Activated naive CD8-positive, alpha-beta T cell treated with anti-CD3 and anti-CD28 coated beads, Interleukin-2, amount 50 U/mL, for 16 hours (primary cell): ENCODE results near the gene SLC47A2.

Source experiments
- DNase-seq: peaks from one replicate; pipeline ENCODE4 v3.0.0-alpha.2; 2020; ENCODE audit warnings: low read depth, low spot score

Gene SLC47A2

GRCh38 chr17:19728084-19728495 is 11.7 kb upstream of the SLC47A2 start:
- DNase-seq = no peak

DNA sequence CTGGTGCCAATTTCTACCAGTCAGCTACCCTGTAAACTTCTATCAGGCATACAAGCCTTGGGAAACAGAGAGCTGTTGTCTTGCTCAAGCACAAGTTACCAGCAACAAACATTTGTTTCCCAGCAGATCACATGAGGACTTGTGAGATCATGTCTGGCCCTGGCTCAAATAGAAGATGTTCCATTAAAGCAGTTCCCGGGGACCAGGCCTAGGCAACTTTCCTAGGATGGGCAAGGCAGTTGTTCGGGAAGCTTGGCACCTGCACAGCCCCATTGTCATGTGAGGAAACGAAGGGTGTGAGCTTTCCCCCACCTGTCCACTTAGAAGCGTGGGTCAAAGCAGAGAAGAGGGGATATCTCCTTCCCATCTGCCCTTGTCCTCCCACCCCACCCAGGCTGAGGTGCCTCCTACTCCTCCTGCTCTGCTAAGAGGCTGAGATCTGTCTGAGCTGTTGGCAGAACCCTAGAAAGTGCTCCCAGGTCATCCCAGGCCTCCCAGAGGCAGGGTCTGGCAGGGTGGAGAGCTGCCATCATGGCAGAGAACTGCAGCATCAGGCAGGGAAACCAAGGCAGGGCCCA is 11.2 kb upstream of the SLC47A2 start:
- no peak for DNase-seq

DNA sequence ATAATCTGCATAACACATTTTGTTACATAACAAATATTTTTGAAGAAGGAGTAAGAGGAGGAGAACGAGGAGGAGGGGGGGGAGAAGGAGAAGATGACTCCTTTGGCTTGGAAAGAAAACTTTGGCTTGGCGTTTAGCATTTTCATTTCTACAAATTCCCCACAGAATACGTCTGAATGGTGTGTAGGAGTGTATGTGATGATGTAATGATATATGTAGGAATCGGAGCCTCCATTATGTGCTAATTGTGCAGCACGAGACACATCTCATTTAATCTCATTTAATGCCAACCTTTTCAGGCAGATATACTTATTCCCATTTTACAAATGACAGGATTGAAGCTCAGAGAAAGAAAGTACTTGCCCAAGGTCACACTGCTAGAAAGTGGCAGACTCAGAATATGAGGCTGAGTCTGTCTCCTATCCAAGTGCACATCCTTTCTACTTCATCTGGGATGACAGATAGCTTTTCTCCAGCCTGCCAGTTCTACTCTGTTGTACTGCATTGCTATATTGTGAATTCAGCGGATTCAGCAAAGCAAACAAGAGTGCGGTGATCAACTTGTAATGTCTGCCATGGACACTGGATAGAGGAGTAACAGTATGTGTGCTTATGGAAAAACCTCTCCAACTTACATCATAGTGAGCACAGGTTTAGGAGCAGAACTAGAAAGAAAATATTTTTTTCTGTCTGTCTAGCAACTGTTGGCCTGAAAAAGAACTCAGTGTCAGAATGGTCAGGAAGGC is 10.4 kb upstream of the SLC47A2 start:
- no peak for DNase-seq

DNA sequence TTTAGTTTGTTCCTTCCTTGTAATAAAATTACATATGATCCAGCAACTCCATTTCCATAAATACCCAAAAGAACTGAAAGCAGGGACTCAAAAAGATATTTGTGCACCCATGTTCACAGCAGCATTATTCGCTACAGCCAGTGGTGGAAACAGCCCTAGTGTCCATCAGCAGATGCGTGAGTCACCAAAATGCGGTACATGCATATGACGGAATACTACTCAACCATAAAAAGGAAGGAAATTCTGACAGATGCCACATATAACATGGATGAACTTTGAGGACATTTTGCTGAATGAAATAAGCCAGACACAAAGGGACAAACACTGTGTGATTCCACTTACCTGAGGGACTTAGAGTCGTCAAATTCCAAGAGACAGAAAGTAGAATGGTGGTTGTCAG is 9.1 kb upstream of the SLC47A2 start:
- DNase-seq = no peak

- DNase-seq = no peak
Observed at GRCh38 chr17:19724501-19725420, 8.4 kb upstream of the SLC47A2 start.

GRCh38 chr17:19723964-19724363 is 7.6 kb upstream of the SLC47A2 start:
- no peak for DNase-seq

- no peak for DNase-seq
Observed at GRCh38 chr17:19720631-19721426, 4.4 kb upstream of the SLC47A2 start.

DNA sequence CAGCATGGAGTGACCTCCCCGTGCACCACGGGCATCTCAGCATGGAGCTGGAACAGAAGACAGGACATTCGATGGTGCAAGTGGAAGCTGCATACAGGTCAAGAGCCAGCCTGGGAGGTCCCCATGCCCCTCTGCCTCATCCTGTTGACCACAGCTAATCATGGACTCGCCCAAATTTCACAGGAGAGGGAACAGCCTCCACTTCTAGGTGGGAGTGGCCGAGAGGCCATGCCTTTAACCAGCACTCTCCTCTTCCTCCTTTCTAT is 3.8 kb upstream of the SLC47A2 start:
- DNase-seq = no peak

- DNase-seq = no peak
Observed at GRCh38 chr17:19719355-19720209, 3.2 kb upstream of the SLC47A2 start.

DNA sequence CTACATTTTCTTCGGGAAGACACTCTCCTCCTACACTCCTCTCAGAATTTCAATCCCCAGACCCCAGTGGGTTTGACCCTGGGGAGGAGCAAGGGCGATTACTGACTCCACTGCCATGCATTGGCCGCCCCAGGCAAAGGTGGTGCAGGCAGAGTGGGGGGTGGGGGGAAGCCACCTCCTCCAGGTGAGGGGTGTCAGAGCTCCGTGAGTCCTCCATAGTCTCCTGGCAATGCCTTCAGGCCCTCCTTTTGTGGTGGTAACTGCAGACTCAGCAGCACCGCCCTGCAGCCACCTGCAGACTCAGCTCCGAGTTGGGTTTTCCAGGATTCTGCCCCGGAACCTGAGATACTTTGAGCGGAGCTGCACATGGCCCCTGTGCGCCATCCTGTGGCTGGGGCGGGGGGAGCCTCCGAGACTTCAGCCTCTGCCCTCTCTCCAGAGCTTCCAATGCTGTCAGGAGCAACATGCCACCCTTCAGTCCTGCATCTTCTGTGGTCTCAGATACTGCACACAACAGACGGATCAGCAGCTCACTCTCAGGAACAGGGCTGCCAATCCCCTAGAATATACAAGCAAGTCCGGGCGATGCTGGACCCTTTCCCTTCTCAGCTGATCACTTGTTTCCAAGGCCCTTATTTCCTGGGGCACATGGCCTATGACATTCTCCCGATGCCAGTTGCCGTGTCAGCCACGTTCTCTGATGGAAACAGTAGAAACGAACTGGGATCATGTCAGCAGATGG is 2.4 kb upstream of the SLC47A2 start:
- no peak for DNase-seq

GRCh38 chr17:19718041-19718612 is 1.7 kb upstream of the SLC47A2 start:
- DNase-seq = no peak

DNA sequence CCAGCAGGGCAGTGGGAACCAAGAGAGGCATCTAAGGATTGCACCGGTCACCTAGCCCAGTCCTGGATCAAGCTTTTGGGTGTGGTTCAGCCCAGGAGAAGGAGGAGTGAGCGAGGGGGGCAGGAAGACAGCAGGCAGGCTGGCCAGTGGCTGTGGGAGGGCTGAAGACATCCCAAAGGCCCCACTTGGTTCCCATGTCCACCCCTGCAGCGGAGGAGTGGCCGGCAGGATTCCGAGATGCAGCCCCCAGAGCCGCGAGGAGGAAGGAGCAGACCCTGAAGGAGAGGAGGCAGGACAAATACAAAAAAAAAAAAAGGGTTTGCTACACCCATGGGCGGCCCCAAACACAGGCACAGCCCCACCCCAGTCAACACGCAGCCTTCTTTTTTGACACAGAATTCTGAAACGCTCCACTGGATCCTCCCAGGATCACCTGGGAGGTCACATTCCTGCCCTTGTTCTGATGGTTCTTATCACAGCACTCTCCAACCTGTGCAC is 1.1 kb upstream of the SLC47A2 start:
- DNase-seq = no peak

DNA sequence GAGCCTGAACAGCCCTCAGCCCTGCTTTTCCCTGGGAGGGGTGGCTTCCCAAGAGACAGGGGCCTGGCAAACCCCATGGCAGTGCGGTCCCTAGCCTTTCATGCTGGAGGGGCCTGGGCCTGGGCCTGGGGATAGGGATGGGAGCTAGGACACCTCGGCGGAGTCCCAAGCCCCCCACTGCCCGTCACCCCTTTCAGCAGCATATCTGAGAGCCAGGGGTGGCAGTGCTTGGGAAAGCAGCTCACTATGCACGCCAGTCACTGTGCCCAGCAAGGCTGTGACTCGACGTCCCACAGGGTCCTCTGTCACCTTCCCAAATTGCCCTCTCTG is 612 bp upstream of the SLC47A2 start:
- DNase-seq = no peak

GRCh38 chr17:19714542-19715411 is 1.6 kb downstream of the SLC47A2 start:
- no peak for DNase-seq

DNA sequence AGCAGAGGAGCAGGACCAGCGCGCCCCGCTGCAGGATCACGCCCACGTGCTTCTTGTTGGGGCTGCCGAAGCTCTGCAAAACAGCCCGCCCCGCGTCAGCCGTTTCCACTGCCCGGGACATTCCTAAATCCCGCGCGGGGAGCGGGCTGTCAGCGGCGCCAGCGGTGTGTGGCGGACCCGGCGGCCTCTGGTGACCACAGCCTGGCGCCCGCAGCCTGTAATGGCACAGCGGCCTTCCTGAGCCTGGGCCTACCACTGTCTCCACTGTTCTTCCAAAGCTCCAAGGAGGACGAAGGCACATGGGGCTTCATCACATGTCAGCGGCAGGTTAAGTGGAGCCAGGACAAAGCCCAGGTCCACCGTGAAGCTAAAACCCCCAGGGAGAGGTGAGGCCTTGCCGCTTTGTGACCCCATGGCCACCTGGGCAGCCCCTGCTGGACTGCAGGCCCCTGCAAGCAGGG is 2.5 kb downstream of the SLC47A2 start:
- no peak for DNase-seq

GRCh38 chr17:19713462-19713861 is 2.9 kb downstream of the SLC47A2 start:
- no peak for DNase-seq

GRCh38 chr17:19712436-19713004 is 3.9 kb downstream of the SLC47A2 start:
- no peak for DNase-seq

DNA sequence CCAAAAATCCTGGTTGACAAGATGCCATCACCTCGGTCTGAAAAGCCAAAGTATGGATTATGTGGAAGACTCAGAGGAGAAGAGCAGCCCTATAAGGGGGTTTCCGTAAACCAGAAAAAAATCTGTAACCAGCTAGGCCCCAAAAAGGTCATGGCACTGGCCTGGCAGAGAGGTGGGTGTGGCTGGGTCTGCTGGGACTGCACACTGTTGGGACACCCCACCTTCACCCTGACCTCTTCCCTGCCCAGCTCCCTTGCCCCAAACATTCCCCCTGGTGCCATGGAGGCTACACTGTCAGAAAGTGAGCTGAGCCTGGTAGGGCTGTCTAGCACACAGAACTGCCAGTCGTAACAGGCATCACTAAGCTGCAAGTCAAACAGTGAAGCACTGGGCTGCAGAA is 6.5 kb downstream of the SLC47A2 start:
- DNase-seq = no peak
